ENCODE results near the gene OSER1.
"Not testable (repeated sequence)": the region's sequence is repeated elsewhere in the genome, so short reads cannot be mapped to it uniquely, and the experiment has no call there.

The OSER1 gene

DNA sequence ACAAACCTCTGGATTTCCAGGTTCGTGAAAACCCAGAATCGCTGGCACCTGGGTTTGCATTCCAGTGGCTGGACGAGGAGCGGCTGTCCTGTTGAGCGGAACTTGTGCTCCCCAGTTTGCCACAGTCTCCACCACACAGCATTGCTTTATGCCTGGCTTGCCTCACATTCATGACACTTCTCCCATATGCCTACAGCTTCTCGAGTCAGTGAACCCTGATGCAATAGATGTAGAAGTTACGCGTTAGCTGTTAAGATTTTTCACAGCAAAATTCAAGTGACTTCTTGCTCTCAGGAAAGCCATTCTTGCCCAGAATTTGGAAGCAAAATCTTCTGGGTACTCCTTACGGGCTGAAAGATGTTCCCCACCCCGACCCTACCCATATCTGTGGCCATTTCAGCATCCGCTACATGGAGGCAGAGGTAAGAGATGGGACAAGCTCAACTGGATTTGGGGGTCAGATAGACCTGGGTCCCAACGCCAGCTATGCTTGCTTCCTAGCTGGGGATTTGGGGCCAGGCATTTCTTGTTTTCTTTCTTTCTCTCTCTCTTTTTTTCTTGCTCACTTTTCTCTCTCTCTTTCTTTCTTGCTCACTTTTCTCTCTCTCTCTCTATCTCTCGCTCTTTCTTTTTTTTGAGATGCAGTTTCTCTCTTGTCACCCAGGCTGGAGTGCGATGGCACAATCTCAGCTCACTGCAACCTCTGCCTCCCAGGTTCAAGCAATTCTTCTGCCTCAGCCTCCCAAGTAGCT lies 24.2 kb upstream of the OSER1 start:
- no peak overlapping the region for H3K27ac ChIP-seq
- no peaks in the 10 kb centered on the region for H3K27me3 ChIP-seq (ENCODE audit: control insufficient read depth, insufficient read depth, low read length)
- H3K4me1 ChIP-seq = no peaks in the 10 kb centered on the region
- TF ChIP-seq, protein P1, sequence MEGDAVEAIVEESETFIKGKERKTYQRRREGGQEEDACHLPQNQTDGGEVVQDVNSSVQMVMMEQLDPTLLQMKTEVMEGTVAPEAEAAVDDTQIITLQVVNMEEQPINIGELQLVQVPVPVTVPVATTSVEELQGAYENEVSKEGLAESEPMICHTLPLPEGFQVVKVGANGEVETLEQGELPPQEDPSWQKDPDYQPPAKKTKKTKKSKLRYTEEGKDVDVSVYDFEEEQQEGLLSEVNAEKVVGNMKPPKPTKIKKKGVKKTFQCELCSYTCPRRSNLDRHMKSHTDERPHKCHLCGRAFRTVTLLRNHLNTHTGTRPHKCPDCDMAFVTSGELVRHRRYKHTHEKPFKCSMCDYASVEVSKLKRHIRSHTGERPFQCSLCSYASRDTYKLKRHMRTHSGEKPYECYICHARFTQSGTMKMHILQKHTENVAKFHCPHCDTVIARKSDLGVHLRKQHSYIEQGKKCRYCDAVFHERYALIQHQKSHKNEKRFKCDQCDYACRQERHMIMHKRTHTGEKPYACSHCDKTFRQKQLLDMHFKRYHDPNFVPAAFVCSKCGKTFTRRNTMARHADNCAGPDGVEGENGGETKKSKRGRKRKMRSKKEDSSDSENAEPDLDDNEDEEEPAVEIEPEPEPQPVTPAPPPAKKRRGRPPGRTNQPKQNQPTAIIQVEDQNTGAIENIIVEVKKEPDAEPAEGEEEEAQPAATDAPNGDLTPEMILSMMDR (IDR thresholded peaks at IDR 0.05) = no peak
- no peak overlapping the region for H3K4me2 ChIP-seq (ENCODE audit: low read length)
- H2AFZ ChIP-seq = no peak overlapping the region
- no peaks in the 10 kb centered on the region for H3K9me3 ChIP-seq (ENCODE audit: control insufficient read depth, low read length)
- H3K36me3 ChIP-seq (ENCODE audit: control insufficient read depth, insufficient read depth, low read length) = no peaks in the 10 kb centered on the region
- H3K79me2 ChIP-seq = no peaks in the 10 kb centered on the region
- no peak overlapping the region for H3K4me3 ChIP-seq (ENCODE audit: low read depth, low read length)
- no peak overlapping the region for H3K9ac ChIP-seq

DNA sequence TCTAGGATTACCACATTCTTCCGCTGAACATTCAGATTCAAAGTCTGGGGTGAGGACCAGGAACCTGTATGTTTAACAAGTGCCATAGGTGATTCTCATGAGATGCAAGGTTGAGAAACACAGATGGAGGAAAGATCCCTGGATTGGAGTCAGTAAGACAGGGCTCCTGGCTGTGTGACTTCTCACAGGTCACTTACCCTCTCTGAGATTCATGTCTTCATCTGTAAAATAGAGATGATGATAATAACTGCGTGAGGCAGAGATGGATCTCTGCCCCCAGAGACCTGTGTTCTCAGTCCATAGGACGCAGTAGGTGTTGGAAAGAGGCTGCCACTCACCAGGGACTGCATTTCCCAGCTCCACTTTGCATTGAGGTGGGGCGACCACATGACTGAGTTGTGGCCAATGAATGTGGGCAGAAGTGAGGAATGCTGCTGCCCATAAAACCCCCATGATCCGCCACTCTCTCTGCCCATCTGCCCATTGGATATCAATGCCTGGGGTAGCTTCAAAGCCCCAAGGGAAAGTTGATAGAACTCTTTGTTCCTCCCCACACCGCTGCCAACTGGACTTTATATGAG lies 23.0 kb upstream of the OSER1 start:
- Histone ChIP-seq H3K9me3 (ENCODE audit: control insufficient read depth, low read length) (no peaks in the 10 kb centered on the region), H2AFZ (no peak overlapping the region), H3K27ac (no peak overlapping the region), H3K36me3 (ENCODE audit: control insufficient read depth, insufficient read depth, low read length) (no peaks in the 10 kb centered on the region), H3K79me2 (no peaks in the 10 kb centered on the region), H3K27me3 (ENCODE audit: control insufficient read depth, insufficient read depth, low read length) (no peaks in the 10 kb centered on the region), H3K4me1 (no peaks in the 10 kb centered on the region), H3K4me3 (ENCODE audit: low read depth, low read length) (no peak overlapping the region), H3K4me2 (ENCODE audit: low read length) (no peak overlapping the region), H3K9ac (no peak overlapping the region)
- TF ChIP-seq, protein P1 (IDR thresholded peaks at IDR 0.05) = no peak

DNA sequence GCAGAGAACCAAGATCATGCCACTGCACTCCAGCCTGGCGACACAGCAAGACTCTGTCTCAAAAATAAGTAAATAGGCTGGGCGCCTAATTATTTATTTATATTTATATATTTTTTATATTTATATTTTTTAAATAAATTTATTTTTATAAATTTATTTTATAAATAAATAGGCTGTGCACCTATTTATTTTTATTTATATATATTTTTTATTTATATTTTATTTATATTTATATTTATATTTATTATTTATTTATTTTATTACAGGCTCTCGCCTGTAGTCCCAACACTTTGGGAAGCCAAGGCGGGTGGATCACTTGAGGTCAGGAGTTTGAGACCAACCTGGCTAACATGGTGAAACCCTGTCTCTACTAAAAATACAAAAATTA lies 21.9 kb upstream of the OSER1 start:
- H2AFZ ChIP-seq; H3K36me3 ChIP-seq (ENCODE audit: control insufficient read depth, insufficient read depth, low read length); H3K27ac ChIP-seq; H3K9me3 ChIP-seq (ENCODE audit: control insufficient read depth, low read length); H3K4me2 ChIP-seq (ENCODE audit: low read length); H3K4me3 ChIP-seq (ENCODE audit: low read depth, low read length); H3K27me3 ChIP-seq (ENCODE audit: control insufficient read depth, insufficient read depth, low read length); H3K79me2 ChIP-seq; H3K9ac ChIP-seq; H3K4me1 ChIP-seq: not testable (repeated sequence)

DNA sequence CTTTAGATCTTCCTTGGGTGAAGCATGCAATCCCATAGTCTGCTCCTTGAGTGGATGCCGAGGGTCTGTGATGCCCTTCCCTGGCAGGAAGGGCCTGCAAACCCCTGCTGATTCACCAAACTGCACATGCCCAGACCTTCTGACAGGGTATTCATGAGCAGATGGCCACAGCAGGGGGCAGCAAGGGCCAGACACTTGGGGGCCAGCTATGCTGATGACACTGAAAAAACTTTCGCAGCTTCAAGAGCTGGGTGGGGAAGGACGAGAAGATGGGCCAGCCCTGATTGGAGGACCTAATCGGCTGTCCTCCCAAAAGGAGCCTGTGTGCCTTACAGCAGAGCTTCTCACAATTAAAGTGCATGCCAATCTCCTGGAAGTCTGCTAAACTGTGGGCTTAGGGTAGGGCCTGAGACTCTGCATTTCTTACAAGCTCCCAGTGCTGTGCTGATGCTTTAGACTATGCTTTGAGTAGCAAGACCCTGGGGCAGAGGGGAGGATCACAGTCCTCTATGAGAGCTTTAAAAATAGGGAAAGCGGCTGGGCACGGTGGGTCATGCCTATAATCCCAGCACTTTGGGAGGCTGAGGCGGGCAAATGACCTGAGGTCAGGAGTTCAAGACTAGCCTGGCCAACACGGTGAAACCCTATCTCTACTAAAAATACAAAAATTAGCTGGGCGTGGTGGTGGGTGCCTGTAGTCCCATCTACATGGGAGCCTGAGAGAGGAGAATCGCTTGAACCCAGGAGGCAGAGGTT lies 21.3 kb upstream of the OSER1 start:
- Histone ChIP-seq H3K36me3 (ENCODE audit: control insufficient read depth, insufficient read depth, low read length) (no peaks in the 10 kb centered on the region), H3K4me2 (ENCODE audit: low read length) (no peak overlapping the region), H3K27ac (no peak overlapping the region), H3K9me3 (ENCODE audit: control insufficient read depth, low read length) (no peaks in the 10 kb centered on the region), H3K79me2 (no peaks in the 10 kb centered on the region), H3K4me1 (no peaks in the 10 kb centered on the region), H3K27me3 (ENCODE audit: control insufficient read depth, insufficient read depth, low read length) (no peaks in the 10 kb centered on the region), H3K4me3 (ENCODE audit: low read depth, low read length) (no peak overlapping the region), H3K9ac (no peak overlapping the region), H2AFZ (no peak overlapping the region)
- TF ChIP-seq, protein P1 (IDR thresholded peaks at IDR 0.05) = peak; percentile 23

DNA sequence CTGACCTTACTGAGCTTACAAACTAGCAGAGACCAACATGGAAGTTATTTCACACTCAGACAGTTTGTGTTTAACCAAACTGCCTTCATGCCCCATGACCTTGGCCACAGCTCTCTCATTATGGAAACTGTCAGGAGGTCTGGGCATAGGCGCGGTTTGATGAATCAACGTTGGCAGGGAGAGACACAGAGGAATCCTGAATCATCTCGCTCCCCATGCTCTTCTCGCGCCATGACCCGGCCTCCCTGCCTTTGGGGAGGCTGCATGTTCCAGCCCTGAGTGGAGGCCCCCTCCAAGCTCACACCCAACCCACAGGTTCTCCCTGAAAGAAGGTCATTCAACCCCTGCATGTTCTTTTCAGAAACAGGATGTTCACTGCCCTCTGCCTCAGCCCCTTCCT lies 20.6 kb upstream of the OSER1 start:
- Histone ChIP-seq H3K79me2 (no peaks in the 10 kb centered on the region), H3K27me3 (ENCODE audit: control insufficient read depth, insufficient read depth, low read length) (no peaks in the 10 kb centered on the region)
- TF ChIP-seq, protein P1 (IDR thresholded peaks at IDR 0.05) = no peak

More for the DNA sequence above, 20.6 kb upstream of the OSER1 start:
- H3K36me3 ChIP-seq (ENCODE audit: control insufficient read depth, insufficient read depth, low read length) = no peaks in the 10 kb centered on the region
- no peak overlapping the region for H2AFZ ChIP-seq
- H3K4me1 ChIP-seq = no peaks in the 10 kb centered on the region
- H3K4me2 ChIP-seq (ENCODE audit: low read length) = no peak overlapping the region
- no peaks in the 10 kb centered on the region for H3K9me3 ChIP-seq (ENCODE audit: control insufficient read depth, low read length)
- H3K27ac ChIP-seq = no peak overlapping the region
- H3K4me3 ChIP-seq (ENCODE audit: low read depth, low read length) = no peak overlapping the region
- H3K9ac ChIP-seq = no peak overlapping the region
